Neural progenitor cell (in vitro differentiated cells): ENCODE measurements around the gene CDS2.

Experiments used
- CTCF ChIP-seq: fragments of 200-600 bp; sonication (generic); IDR thresholded peaks from 2 replicates; pipeline ENCODE4 v1.5.1; 2017; ENCODE audit warnings: antibody characterized with exemption, mild to moderate bottlenecking
- EZH2 ChIP-seq: fragments of 200-600 bp; sonication (generic); IDR thresholded peaks from 2 replicates; pipeline ENCODE4 v1.6.1; 2017; ENCODE audit warnings: antibody characterized with exemption, mild to moderate bottlenecking, moderate library complexity
- EZH2phosphoT487 ChIP-seq: fragments of 200-600 bp; sonication (generic); IDR thresholded peaks from 2 replicates; pipeline ENCODE4 v1.6.1; 2017; ENCODE audit warnings: antibody characterized with exemption

GRCh38 chr20:5080384-5080877 lies 46.4 kb upstream of the CDS2 start:
- TF ChIP-seq CTCF (no peak), EZH2 (no peak), EZH2phosphoT487 (no peak)
